Activated T-cell treated with anti-CD3 and anti-CD28 coated beads, Interleukin-2, amount 50 U/mL, for 4 hours (primary cell): Measurements from ENCODE around the gene ASCL4. TPM values are rescaled to one million over a fixed set of nuclear protein-coding genes. Genes with fewer than 3 reads are reported as not detected.
"Not testable (repeated sequence)": the region's sequence is repeated elsewhere in the genome, so short reads cannot be mapped to it uniquely, and the experiment has no call there.

Experiments
- ATAC-seq, 2 donors: fragments of 200-7000 bp; cut with Tn5 transposase; one replicate each; pipeline ENCODE4 v1.10.0; 2021
- DNase-seq: peaks from one replicate; pipeline ENCODE4 v3.0.0-alpha.2; 2020
- H3K27me3 Mint-ChIP-seq: one replicate; pipeline ENCODE4 v1.8.0; 2021; ENCODE audit warnings: low read depth, mixed read lengths
- H3K36me3 Mint-ChIP-seq: one replicate; pipeline ENCODE4 v1.8.0; 2022; ENCODE audit warnings: mixed read lengths; ENCODE audit not compliant: insufficient read depth
- H3K4me1 Mint-ChIP-seq: one replicate; pipeline ENCODE4 v1.8.0; 2021; ENCODE audit warnings: low read depth, mixed read lengths
- H3K4me3 Mint-ChIP-seq: one replicate; pipeline ENCODE4 v1.8.0; 2021; ENCODE audit warnings: mild to moderate bottlenecking, moderate library complexity, mixed read lengths
- H3K9me3 Mint-ChIP-seq: one replicate; pipeline ENCODE4 v1.8.0; 2021; ENCODE audit warnings: mixed read lengths
- total RNA-seq, 3 donors: library from RNA; stranded (reverse); gene quantifications; one replicate each; pipeline ENCODE4 v1.2.1, GENCODE V29; 2021

The ASCL4 gene, protein sequence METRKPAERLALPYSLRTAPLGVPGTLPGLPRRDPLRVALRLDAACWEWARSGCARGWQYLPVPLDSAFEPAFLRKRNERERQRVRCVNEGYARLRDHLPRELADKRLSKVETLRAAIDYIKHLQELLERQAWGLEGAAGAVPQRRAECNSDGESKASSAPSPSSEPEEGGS
- total RNA-seq = not detected

GRCh38 chr12:107774349-107775029 is at the start of gene ASCL4:
TSS of gene ASCL4 (plus strand) at chr12:107774704. CDS start at chr12:107775219, 515 bp downstream.
- peak in 1 of 2 donors; percentile 27 for ATAC-seq
- no peak within 1 kb of the TSS for H3K4me3 Mint-ChIP-seq
- peaks cover 2% of the 10 kb centered on the region for H3K36me3 Mint-ChIP-seq
- peaks cover 15% of the 10 kb centered on the region for H3K4me1 Mint-ChIP-seq
- H3K27me3 Mint-ChIP-seq = peaks cover 67% of the 10 kb centered on the region
- DNase-seq = no peak
- H3K9me3 Mint-ChIP-seq = no peaks in the 10 kb centered on the region

DNA sequence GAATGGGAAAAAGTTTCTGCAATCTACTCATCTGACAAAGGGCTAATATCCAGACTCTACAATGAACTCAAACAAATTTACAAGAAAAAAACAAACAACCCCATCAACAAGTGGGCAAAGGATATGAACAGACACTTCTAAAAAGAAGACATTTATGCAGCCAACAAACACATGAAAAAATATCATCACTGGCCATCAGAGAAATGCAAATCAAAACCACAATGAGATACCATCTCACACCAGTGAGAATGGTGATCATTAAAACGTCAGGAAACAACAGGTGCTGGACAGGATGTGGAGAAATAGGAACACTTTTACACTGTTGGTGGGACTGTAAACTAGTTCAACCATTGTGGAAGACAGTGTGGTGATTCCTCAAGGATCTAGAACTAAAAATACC is 47.2 kb upstream of the ASCL4 start:
- DNase-seq, H3K4me3 Mint-ChIP-seq, ATAC-seq, H3K36me3 Mint-ChIP-seq, H3K4me1 Mint-ChIP-seq, H3K27me3 Mint-ChIP-seq, H3K9me3 Mint-ChIP-seq: not testable (repeated sequence)

DNA sequence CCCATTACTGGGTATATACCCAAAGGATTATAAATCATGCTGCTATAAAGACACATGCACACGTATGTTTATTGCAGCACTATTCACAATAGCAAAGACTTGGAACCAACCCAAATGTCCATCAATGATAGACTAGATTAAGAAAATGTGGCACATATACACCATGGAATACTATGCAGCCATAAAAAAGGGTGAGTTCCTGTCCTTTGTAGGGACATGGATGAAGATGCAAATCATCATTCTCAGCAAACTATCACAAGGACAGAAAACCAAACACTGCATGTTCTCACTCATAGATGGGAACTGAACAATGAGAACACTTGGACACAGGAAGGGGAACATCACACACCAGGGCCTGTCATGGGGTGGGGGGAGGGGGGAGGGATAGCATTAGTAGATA is 46.8 kb upstream of the ASCL4 start:
- not testable (repeated sequence) for ATAC-seq, H3K4me1 Mint-ChIP-seq, H3K9me3 Mint-ChIP-seq, DNase-seq, H3K36me3 Mint-ChIP-seq, H3K27me3 Mint-ChIP-seq, H3K4me3 Mint-ChIP-seq

DNA sequence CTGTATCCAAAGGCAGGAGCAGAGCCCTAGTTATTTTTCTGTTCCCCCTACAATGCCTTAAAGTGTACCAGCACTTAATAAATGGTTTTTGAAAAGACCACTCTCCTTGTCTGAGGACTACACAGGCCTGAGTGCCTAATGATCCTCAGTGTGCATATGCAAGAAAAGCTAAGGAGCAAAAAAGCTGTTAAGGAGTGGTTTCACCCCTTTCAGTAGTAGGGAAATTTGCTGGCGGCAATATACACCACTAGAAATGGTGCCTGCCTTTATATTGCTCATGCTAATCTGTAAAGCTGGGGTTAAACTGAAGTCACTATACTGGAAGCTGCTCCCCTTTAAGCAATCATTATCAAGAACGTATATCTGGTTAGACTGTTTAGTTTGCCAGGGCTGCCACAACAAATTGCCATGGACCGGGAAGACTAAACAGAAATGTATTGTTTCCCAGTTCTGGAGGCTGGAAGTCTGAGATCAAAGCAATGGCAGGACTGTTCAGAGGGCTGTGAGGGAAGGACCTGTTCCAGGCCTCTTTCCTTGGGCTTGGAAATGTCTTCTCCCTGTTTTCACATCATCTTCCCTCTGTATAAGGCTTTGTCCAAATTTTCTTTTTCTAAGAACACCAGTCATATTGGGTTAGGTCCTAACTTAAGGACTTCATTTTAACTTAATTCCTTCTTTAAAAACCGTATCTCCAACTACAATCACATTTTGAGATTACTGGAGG is 43.7 kb upstream of the ASCL4 start:
- no peaks in the 10 kb centered on the region for H3K9me3 Mint-ChIP-seq
- H3K36me3 Mint-ChIP-seq = peaks cover 21% of the 10 kb centered on the region
- no peaks in the 10 kb centered on the region for H3K27me3 Mint-ChIP-seq
- no peak for ATAC-seq
- no peak for DNase-seq
- no peaks in the 10 kb centered on the region for H3K4me1 Mint-ChIP-seq
- no peak overlapping the region for H3K4me3 Mint-ChIP-seq

GRCh38 chr12:107731366-107731765 is 43.1 kb upstream of the ASCL4 start:
- Mint-ChIP-seq H3K27me3 (no peaks in the 10 kb centered on the region), H3K4me3 (no peak overlapping the region), H3K4me1 (no peaks in the 10 kb centered on the region), H3K36me3 (peaks cover 25% of the 10 kb centered on the region), H3K9me3 (no peaks in the 10 kb centered on the region)
- no peak for DNase-seq
- ATAC-seq = no peak

DNA sequence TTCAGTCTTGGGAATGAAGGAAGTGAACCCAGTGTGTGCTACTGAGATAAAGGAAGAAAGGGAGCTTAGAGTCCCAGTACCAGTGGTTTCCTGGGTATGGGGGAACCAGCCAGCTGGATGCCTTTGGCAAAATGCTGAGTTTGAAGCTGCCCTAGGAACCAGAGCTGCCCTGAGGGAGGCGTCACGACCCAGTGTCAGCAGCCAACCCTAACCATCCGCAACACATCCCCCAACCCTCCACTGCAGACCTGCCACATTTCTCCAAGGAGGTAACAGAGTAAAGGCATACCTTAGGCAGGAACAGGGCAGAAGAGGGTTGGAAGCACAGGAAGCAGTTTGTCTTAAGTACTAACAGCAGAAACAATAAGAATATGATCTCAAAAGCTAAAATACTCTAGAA is 42.1 kb upstream of the ASCL4 start:
- Mint-ChIP-seq H3K36me3 (peaks cover 32% of the 10 kb centered on the region), H3K9me3 (no peaks in the 10 kb centered on the region), H3K4me1 (peaks cover 3% of the 10 kb centered on the region), H3K27me3 (no peaks in the 10 kb centered on the region), H3K4me3 (no peak overlapping the region)
- no peak for ATAC-seq
- DNase-seq = no peak

GRCh38 chr12:107734139-107734538 is 40.4 kb upstream of the ASCL4 start:
- no peak for ATAC-seq
- H3K4me1 Mint-ChIP-seq = peaks cover 4% of the 10 kb centered on the region
- no peak for DNase-seq
- no peak overlapping the region for H3K4me3 Mint-ChIP-seq
- H3K36me3 Mint-ChIP-seq = peaks cover 46% of the 10 kb centered on the region
- H3K27me3 Mint-ChIP-seq = no peaks in the 10 kb centered on the region
- H3K9me3 Mint-ChIP-seq = no peaks in the 10 kb centered on the region

GRCh38 chr12:107735763-107736162 is 38.7 kb upstream of the ASCL4 start:
- peaks cover 52% of the 10 kb centered on the region for H3K36me3 Mint-ChIP-seq
- H3K27me3 Mint-ChIP-seq = no peaks in the 10 kb centered on the region
- no peaks in the 10 kb centered on the region for H3K9me3 Mint-ChIP-seq
- no peak for ATAC-seq
- H3K4me1 Mint-ChIP-seq = peaks cover 4% of the 10 kb centered on the region
- no peak for DNase-seq
- H3K4me3 Mint-ChIP-seq = no peak overlapping the region

DNA sequence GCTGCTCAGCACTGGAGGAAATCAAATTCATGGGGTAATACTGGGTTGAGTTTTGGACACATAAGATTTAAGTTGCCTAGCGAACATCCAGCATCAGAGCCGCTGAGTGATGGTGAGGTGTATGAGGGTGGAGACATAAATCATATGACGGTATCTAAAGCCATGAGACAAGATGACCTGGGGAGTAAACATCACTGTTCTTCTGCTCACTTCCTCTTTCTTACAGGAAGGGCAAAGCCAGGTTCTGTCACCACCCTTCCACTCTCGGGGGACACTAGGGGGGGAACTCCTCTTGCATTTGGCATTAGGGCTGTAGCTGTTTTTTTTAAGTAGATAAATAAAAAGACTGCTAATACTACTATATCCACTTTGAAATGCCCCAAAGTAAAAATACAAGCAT is 37.6 kb upstream of the ASCL4 start:
- H3K9me3 Mint-ChIP-seq = no peaks in the 10 kb centered on the region
- no peaks in the 10 kb centered on the region for H3K27me3 Mint-ChIP-seq
- ATAC-seq (no peak), DNase-seq (no peak)
- H3K36me3 Mint-ChIP-seq = peaks cover 61% of the 10 kb centered on the region
- H3K4me3 Mint-ChIP-seq = no peak overlapping the region
- H3K4me1 Mint-ChIP-seq = peaks cover 4% of the 10 kb centered on the region

- peaks cover 5% of the 10 kb centered on the region for H3K4me1 Mint-ChIP-seq
- no peaks in the 10 kb centered on the region for H3K27me3 Mint-ChIP-seq
- no peaks in the 10 kb centered on the region for H3K9me3 Mint-ChIP-seq
- DNase-seq (no peak), ATAC-seq (no peak)
- H3K36me3 Mint-ChIP-seq = peaks cover 31% of the 10 kb centered on the region
- no peak overlapping the region for H3K4me3 Mint-ChIP-seq
Observed at GRCh38 chr12:107748472-107748871, 26.0 kb upstream of the ASCL4 start.

DNA sequence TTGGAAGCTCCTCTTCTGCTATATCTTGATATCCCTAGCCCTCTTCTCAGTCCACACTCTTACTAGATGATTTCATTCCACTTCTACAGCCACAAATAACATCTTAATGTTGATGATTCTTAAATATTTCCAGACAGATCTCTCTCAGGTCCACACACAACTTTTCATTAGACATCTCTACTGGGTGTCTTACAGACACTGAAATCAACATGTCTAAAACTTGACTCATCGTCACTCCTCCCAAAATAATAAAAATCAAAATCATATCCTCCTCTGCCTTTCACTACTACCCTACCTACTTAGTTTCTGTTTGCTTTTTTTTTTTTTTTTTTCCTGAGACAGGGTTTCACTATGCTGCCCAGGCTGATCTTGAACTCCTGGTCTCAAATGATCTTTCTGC is 25.4 kb upstream of the ASCL4 start:
- H3K27me3 Mint-ChIP-seq = no peaks in the 10 kb centered on the region
- peak; percentile 34 to 46 for ATAC-seq
- no peak overlapping the region for H3K4me3 Mint-ChIP-seq
- DNase-seq = no peak
- peaks cover 31% of the 10 kb centered on the region for H3K36me3 Mint-ChIP-seq
- peaks cover 5% of the 10 kb centered on the region for H3K4me1 Mint-ChIP-seq
- H3K9me3 Mint-ChIP-seq = no peaks in the 10 kb centered on the region

GRCh38 chr12:107759410-107759809 is 15.1 kb upstream of the ASCL4 start:
- Mint-ChIP-seq H3K4me1 (peaks cover 25% of the 10 kb centered on the region), H3K4me3 (peak overlapping the region; percentile 92), H3K9me3 (no peaks in the 10 kb centered on the region), H3K36me3 (peaks cover 13% of the 10 kb centered on the region), H3K27me3 (no peaks in the 10 kb centered on the region)
- ATAC-seq (peak; percentile 24 to 30), DNase-seq (no peak)

DNA sequence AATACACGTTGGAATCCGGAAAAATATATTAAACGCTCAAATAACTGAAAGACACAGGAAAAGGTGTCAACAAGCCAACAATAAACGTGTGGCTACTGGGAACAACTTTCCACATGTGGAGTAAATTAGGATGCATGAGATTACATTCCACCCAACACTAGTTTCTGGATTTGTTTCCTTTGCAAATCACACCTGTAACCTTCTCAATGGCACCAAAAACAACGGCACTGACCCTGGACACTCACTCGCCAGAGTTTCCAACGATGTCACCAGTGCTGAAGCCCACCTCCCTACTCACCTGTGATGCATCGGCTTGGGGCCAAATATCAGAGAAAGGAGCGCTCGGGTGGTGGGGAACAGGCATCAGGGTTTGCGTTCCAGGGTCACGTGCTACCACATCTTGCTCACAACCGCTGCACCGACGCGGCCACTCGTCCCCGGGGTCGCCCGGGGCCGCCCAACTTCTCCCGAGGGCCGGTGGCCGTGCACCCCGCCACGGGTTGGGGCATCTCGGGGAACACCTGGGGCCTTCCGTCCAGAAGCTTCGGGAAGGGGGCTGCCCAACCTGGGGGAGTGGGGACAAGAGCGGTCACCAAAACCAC is 14.2 kb upstream of the ASCL4 start:
- H3K27me3 Mint-ChIP-seq = no peaks in the 10 kb centered on the region
- H3K4me1 Mint-ChIP-seq = peaks cover 25% of the 10 kb centered on the region
- H3K4me3 Mint-ChIP-seq = peak overlapping the region; percentile 92
- ATAC-seq (peak; percentile 32 to 41), DNase-seq (peak; percentile 14)
- H3K9me3 Mint-ChIP-seq = no peaks in the 10 kb centered on the region
- peaks cover 11% of the 10 kb centered on the region for H3K36me3 Mint-ChIP-seq

GRCh38 chr12:107760809-107761501 is 13.5 kb upstream of the ASCL4 start, which contains the start of gene PRDM4:
TSS of gene PRDM4 (minus strand) at chr12:107761137. CDS start at chr12:107760515, 622 bp downstream.
- ATAC-seq (peak; percentile 97 to 98), DNase-seq (peak; percentile 81)
- peak within 1 kb of the TSS; percentile 92 for H3K4me3 Mint-ChIP-seq
- H3K27me3 Mint-ChIP-seq = no peaks in the 10 kb centered on the region
- peaks cover 25% of the 10 kb centered on the region for H3K4me1 Mint-ChIP-seq
- peaks cover 11% of the 10 kb centered on the region for H3K36me3 Mint-ChIP-seq
- H3K9me3 Mint-ChIP-seq = no peaks in the 10 kb centered on the region
